ENCODE results near the gene EXD3.
"Not testable (repeated sequence)": the region's sequence is repeated elsewhere in the genome, so short reads cannot be mapped to it uniquely, and the experiment has no call there.

Gene EXD3

GRCh38 chr9:137415451-137415850, 7.5 kb downstream of the EXD3 start:
- TF ChIP-seq CTCF (conservative IDR thresholded peaks at IDR 0.05; ENCODE audit: low read depth, low read length), result no peak
- H3K4me3 ChIP-seq (ENCODE audit: low read length), result no peak overlapping the region
- no peak for DNase-seq (ENCODE audit: low read depth)

DNA sequence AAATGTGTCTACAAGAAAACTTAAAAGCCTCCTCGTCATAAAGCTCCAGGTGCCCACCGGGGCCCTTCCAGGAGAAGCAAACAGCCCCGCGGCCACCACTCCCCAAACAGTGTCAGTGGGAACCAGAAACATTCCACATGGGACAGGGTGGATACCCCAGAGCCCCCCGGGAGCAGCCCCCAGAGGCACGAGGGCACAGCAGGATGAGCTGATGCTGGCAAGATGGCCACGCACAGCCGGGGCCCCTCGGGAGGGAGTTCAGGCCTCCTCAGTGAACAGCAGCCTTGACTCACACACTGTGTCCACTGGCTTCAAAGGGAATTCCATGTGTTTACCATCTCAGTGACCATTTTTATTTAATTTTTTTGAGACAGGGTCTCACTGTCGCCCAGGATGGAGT, 10.5 kb downstream of the EXD3 start:
- no peak for TF ChIP-seq CTCF (conservative IDR thresholded peaks at IDR 0.05; ENCODE audit: low read depth, low read length)
- DNase-seq (ENCODE audit: low read depth), result no peak

GRCh38 chr9:137411645-137412380, 11.1 kb downstream of the EXD3 start:
- H3K4me3 ChIP-seq (ENCODE audit: low read length), result no peak overlapping the region
- TF ChIP-seq CTCF (conservative IDR thresholded peaks at IDR 0.05; ENCODE audit: low read depth, low read length), result no peak
- peak; percentile 74 for DNase-seq (ENCODE audit: low read depth)

More for the DNA sequence above, 10.5 kb downstream of the EXD3 start:
- H3K4me3 ChIP-seq (ENCODE audit: low read length), result no peak overlapping the region

DNA sequence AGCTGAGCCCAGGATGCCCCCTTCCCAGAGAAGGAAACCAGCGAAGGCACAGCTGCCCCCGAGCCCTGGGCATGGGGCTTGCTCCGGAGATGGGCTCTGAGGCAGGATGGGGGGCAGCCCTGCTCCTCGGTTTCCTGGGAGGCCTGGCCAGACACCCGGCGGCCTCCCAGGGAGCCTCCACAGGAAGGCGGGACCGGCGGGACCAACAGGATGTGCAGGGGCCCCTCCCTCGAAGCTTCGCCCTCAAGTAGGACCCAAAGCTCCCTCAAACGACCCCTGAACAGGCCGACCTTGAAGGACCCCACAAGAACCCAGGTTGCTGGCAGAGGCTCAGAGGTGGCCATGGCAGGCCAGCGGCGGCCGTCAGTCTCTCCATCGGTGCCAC, 11.7 kb downstream of the EXD3 start:
- no peak for DNase-seq (ENCODE audit: low read depth)
- no peak for TF ChIP-seq CTCF (conservative IDR thresholded peaks at IDR 0.05; ENCODE audit: low read depth, low read length)
- no peak overlapping the region for H3K4me3 ChIP-seq (ENCODE audit: low read length)

DNA sequence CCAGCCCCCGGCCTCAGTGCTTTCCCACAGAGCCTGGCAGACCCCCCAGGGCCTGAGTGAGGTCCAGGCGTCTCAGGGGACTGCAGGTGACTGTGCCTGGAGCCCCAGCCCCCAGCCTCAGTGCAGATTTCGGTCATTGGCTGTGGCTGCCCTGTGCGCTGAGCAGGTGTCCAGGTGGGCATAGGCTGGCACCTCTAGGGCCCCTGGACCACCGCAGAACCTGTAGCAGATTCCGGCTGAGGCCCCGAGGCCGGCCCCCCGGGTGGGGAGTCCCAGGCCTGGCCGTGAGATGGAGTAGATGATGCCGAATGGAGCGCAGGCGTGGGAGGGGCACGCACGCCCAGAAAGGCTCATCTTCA, 12.1 kb downstream of the EXD3 start:
- no peak overlapping the region for H3K4me3 ChIP-seq (ENCODE audit: low read length)
- DNase-seq (ENCODE audit: low read depth), result no peak
- no peak for TF ChIP-seq CTCF (conservative IDR thresholded peaks at IDR 0.05; ENCODE audit: low read depth, low read length)

DNA sequence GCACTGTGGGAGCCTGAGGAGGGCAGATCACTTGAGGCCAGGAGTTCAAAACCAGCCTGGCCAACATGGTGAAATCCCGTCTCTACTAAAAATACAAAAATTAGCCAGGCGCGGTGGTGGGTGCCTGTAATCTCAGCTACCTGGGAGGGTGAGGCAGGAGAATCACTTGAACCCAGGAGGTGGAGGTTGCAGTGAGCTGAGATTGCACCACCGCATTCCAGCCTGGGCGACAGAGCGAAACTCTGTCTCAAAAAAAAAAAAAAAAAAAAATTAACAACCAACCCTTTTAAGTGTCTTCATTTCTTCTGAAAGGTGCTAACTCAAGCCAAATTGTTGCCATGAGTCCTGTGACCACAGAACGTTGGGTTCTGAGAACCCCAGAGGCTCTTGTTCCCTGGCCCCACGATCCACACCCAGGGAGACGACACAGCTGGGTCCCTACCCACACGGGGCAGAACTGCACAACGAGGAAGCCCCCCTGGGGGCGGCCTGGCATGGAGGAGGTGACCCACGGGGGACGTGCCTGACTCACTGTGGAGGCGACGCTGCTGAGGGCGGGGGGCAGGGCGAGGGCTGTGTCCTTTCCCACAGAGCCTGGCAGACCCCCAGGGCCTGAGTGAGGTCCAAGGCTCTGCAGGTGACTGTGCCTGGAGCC, 12.6 kb downstream of the EXD3 start:
- H3K4me3 ChIP-seq (ENCODE audit: low read length); DNase-seq (ENCODE audit: low read depth): not testable (repeated sequence)

DNA sequence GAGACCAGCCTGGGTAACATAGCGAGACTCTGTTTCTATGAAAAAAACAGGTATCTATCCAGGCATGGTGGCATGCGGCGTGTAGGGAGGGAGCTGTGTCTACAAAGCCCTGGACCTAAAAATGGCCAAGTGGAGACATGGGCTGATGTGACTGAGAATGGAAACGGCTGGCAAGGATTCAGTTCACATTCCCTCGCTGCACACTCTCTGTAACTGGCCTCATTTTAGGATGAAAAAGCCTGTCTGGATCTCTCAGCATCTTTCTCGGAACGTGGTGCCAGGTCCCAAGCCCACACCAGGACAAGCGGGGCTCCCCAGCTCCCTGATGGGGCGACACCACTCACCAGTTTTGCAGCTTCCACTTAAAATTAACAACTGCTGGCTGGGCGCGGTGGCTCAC, 13.4 kb downstream of the EXD3 start:
- H3K4me3 ChIP-seq (ENCODE audit: low read length), result no peak overlapping the region
- no peak for DNase-seq (ENCODE audit: low read depth)
- no peak for TF ChIP-seq CTCF (conservative IDR thresholded peaks at IDR 0.05; ENCODE audit: low read depth, low read length)
